ENCODE data around the gene GLRA3. TPM values are rescaled to one million over a fixed set of nuclear protein-coding genes. Genes with fewer than 3 reads are reported as not detected.

Gene GLRA3
- total RNA-seq, 1 donor from 2014 or later: not detected

- TF ChIP-seq CTCF (IDR thresholded peaks at IDR 0.05): no peak
- H3K9me3 ChIP-seq: no peaks in the 10 kb centered on the region
- no peaks in the 10 kb centered on the region for H3K27me3 ChIP-seq
These were observed 156.8 kb downstream of the GLRA3 start for GRCh38 chr4:174672276-174672675.

GRCh38 chr4:174669270-174669669 lies 159.8 kb downstream of the GLRA3 start:
- H3K4me1 ChIP-seq: no peaks in the 10 kb centered on the region
- no peak overlapping the region for H3K27ac ChIP-seq
- DNase-seq (ENCODE audit: low spot score in 2 of 2): no peak
- no peaks in the 10 kb centered on the region for H3K36me3 ChIP-seq
- H3K27me3 ChIP-seq: no peaks in the 10 kb centered on the region
- no peak for TF ChIP-seq CTCF (IDR thresholded peaks at IDR 0.05)
- no peaks in the 10 kb centered on the region for H3K9me3 ChIP-seq
- no peak overlapping the region for H3K4me3 ChIP-seq
- intact Hi-C loops (cut with DNase I): no loop called here

More at GRCh38 chr4:174672276-174672675, 156.8 kb downstream of the GLRA3 start:
- H3K27ac ChIP-seq: no peak overlapping the region
- no peak for DNase-seq (ENCODE audit: low spot score in 2 of 2)
- H3K4me3 ChIP-seq: no peak overlapping the region
- H3K4me1 ChIP-seq: no peaks in the 10 kb centered on the region
- intact Hi-C loops (cut with DNase I): no loop called here
- H3K36me3 ChIP-seq: no peaks in the 10 kb centered on the region

- no peak for DNase-seq (ENCODE audit: low spot score in 2 of 2)
- Histone ChIP-seq H3K27ac (no peak overlapping the region), H3K4me3 (no peak overlapping the region), H3K9me3 (no peaks in the 10 kb centered on the region), H3K4me1 (no peaks in the 10 kb centered on the region), H3K36me3 (no peaks in the 10 kb centered on the region), H3K27me3 (no peaks in the 10 kb centered on the region)
- intact Hi-C loops (cut with DNase I): no loop called here
- TF ChIP-seq CTCF (IDR thresholded peaks at IDR 0.05): no peak
These were observed 163.2 kb downstream of the GLRA3 start for GRCh38 chr4:174665799-174666198.

- intact Hi-C loops (cut with DNase I): no loop called here
- H3K4me1 ChIP-seq: no peaks in the 10 kb centered on the region
- no peak for TF ChIP-seq CTCF (IDR thresholded peaks at IDR 0.05)
- DNase-seq (ENCODE audit: low spot score in 2 of 2): no peak
- no peaks in the 10 kb centered on the region for H3K36me3 ChIP-seq
- no peaks in the 10 kb centered on the region for H3K27me3 ChIP-seq
- no peak overlapping the region for H3K27ac ChIP-seq
- no peaks in the 10 kb centered on the region for H3K9me3 ChIP-seq
- H3K4me3 ChIP-seq: no peak overlapping the region
These were observed 165.8 kb downstream of the GLRA3 start for GRCh38 chr4:174663216-174663615.

- intact Hi-C loops (cut with DNase I): no loop called here
- H3K27ac ChIP-seq: no peak overlapping the region
- DNase-seq (ENCODE audit: low spot score in 2 of 2): no peak
- no peak for TF ChIP-seq CTCF (IDR thresholded peaks at IDR 0.05)
- H3K4me3 ChIP-seq: no peak overlapping the region
- no peaks in the 10 kb centered on the region for H3K27me3 ChIP-seq
- H3K9me3 ChIP-seq: no peaks in the 10 kb centered on the region
- no peaks in the 10 kb centered on the region for H3K36me3 ChIP-seq
- no peaks in the 10 kb centered on the region for H3K4me1 ChIP-seq
These were observed 170.8 kb downstream of the GLRA3 start for GRCh38 chr4:174658246-174658645.

- Histone ChIP-seq H3K27me3 (no peaks in the 10 kb centered on the region), H3K36me3 (no peaks in the 10 kb centered on the region), H3K27ac (no peak overlapping the region), H3K4me3 (no peak overlapping the region), H3K9me3 (no peaks in the 10 kb centered on the region), H3K4me1 (no peaks in the 10 kb centered on the region)
- intact Hi-C loops (cut with DNase I): no loop called here
- DNase-seq (ENCODE audit: low spot score in 2 of 2): no peak
- no peak for TF ChIP-seq CTCF (IDR thresholded peaks at IDR 0.05)
These were observed 171.6 kb downstream of the GLRA3 start for GRCh38 chr4:174657472-174657871.
